Measurements from ENCODE around the gene METRNL. TPM values are rescaled to one million over a fixed set of nuclear protein-coding genes. Genes with fewer than 3 reads are reported as not detected.

Gene METRNL
- total RNA-seq, 1 donor from 2014 or later, result 47.1 TPM

- Mint-ChIP-seq H3K36me3 (ENCODE audit: unreplicated experiment) (peaks cover 4% of the 10 kb centered on the region), H3K4me1 (ENCODE audit: low read depth, unreplicated experiment) (peaks cover 11% of the 10 kb centered on the region), H3K4me3 (ENCODE audit: unreplicated experiment) (no peak overlapping the region), H3K27ac (ENCODE audit: unreplicated experiment) (no peak overlapping the region), H3K9me3 (ENCODE audit: unreplicated experiment) (peaks cover 5% of the 10 kb centered on the region), H3K27me3 (ENCODE audit: unreplicated experiment) (no peaks in the 10 kb centered on the region)
- DNase-seq, result no peak
- TF ChIP-seq CTCF (IDR thresholded peaks at IDR 0.05; ENCODE audit: partially characterized antibody, unreplicated experiment), result no peak
Measured at GRCh38 chr17:83087788-83088360, 8.5 kb downstream of the METRNL start.

DNA sequence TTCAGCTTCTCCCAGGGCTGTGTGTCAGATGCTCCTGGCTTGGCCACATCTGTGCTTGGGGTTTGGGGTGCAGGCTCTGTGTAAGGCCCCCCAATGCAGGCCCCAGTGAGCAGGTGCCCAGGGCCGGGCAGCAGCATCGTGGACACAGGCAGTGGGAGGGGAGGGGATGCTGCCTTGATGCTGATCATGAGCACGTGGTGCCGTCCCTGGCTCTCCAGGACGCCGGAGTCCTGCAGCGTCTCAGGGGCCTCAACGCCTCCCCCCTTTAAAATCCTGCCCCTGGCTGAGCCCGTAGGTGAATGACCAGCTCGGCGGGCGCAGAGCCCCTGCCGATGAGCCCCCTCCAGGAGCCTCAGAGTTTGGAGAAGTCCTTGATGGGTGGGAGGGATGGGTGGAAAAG lies 9.0 kb downstream of the METRNL start:
- no peak for DNase-seq
- peaks cover 5% of the 10 kb centered on the region for H3K9me3 Mint-ChIP-seq (ENCODE audit: unreplicated experiment)
- no peak for TF ChIP-seq CTCF (IDR thresholded peaks at IDR 0.05; ENCODE audit: partially characterized antibody, unreplicated experiment)
- H3K4me1 Mint-ChIP-seq (ENCODE audit: low read depth, unreplicated experiment), result peaks cover 7% of the 10 kb centered on the region
- H3K27me3 Mint-ChIP-seq (ENCODE audit: unreplicated experiment), result peaks cover 2% of the 10 kb centered on the region
- peaks cover 4% of the 10 kb centered on the region for H3K36me3 Mint-ChIP-seq (ENCODE audit: unreplicated experiment)
- H3K4me3 Mint-ChIP-seq (ENCODE audit: unreplicated experiment), result no peak overlapping the region
- no peak overlapping the region for H3K27ac Mint-ChIP-seq (ENCODE audit: unreplicated experiment)

GRCh38 chr17:83088909-83089308 lies 9.5 kb downstream of the METRNL start:
- TF ChIP-seq CTCF (IDR thresholded peaks at IDR 0.05; ENCODE audit: partially characterized antibody, unreplicated experiment), result no peak
- Mint-ChIP-seq H3K9me3 (ENCODE audit: unreplicated experiment) (peaks cover 5% of the 10 kb centered on the region), H3K36me3 (ENCODE audit: unreplicated experiment) (peaks cover 4% of the 10 kb centered on the region), H3K4me1 (ENCODE audit: low read depth, unreplicated experiment) (peaks cover 3% of the 10 kb centered on the region), H3K4me3 (ENCODE audit: unreplicated experiment) (no peak overlapping the region), H3K27ac (ENCODE audit: unreplicated experiment) (no peak overlapping the region), H3K27me3 (ENCODE audit: unreplicated experiment) (peaks cover 2% of the 10 kb centered on the region)
- DNase-seq, result no peak

DNA sequence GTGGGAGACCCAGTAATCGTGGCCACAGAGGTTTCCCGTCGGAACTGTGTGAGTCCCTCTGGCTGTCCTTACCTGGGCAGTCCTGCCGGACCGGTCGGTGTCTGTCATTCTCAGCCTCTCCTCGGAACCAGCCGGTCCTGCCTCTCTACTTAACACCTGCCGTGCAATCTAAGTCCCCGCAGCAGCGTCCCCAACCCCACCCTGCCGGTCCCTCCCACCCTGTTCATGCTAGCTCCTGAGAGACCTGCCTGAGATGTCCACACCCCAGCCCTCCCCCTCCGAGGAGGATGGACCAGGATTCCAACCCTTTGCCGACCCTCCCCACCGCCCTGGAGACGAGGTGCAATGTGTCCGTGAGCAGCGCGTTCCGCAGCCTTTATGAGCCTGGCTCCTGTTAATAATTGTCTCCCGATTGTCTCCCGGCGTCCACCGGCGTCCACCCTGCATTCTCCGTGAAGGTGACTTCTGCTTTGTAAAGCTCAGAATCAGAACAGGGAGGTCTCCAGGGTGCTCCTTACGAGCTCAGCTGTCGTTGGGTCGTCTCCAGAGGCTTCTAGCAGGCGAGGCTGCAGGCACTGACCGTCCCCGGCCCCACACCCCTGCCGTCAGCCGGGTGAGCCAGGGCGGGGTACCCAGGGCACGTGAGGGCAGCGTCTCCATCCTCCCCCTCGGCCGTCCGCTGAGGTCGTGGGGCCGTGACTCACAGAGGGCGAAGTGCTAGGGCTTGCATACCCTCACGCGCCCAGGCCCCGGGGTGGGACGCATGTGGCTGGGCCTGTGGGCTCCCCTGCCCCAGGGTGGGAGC lies 10.1 kb downstream of the METRNL start:
- peaks cover 4% of the 10 kb centered on the region for H3K36me3 Mint-ChIP-seq (ENCODE audit: unreplicated experiment)
- DNase-seq, result no peak
- H3K4me3 Mint-ChIP-seq (ENCODE audit: unreplicated experiment), result no peak overlapping the region
- H3K27me3 Mint-ChIP-seq (ENCODE audit: unreplicated experiment), result peaks cover 2% of the 10 kb centered on the region
- H3K9me3 Mint-ChIP-seq (ENCODE audit: unreplicated experiment), result peaks cover 5% of the 10 kb centered on the region
- no peak overlapping the region for H3K27ac Mint-ChIP-seq (ENCODE audit: unreplicated experiment)
- H3K4me1 Mint-ChIP-seq (ENCODE audit: low read depth, unreplicated experiment), result peaks cover 2% of the 10 kb centered on the region
- TF ChIP-seq CTCF (IDR thresholded peaks at IDR 0.05; ENCODE audit: partially characterized antibody, unreplicated experiment), result no peak

Data from glutamatergic neuron (in vitro differentiated cells).